Karpas-422 (cell line): ENCODE results near the gene USP7. TPM values are rescaled to one million over a fixed set of nuclear protein-coding genes. Genes with fewer than 3 reads are reported as not detected.
A peak's percentile ranks its signal among the peaks of the same experiment; 100 is the strongest.

Experiments used
- DNase-seq: peaks from one replicate; pipeline ENCODE4 v3.0.0-alpha.2; 2015
- H2AFZ ChIP-seq: fragments of 200-600 bp; sonication (generic); 2 replicates; pipeline ENCODE4 v1.6.1; 2014; ENCODE audit warnings: antibody characterized with exemption, low read length, mixed read lengths
- H3K27ac ChIP-seq: fragments of 200-600 bp; sonication (generic); 2 replicates; pipeline ENCODE4 v1.5.1; 2014; ENCODE audit warnings: mild to moderate bottlenecking, low read length, moderate library complexity
- H3K27me3 ChIP-seq: fragments of 200-600 bp; sonication (generic); 2 replicates; pipeline ENCODE4 v1.6.1; 2014; ENCODE audit warnings: low read length, mixed read lengths
- H3K36me3 ChIP-seq: fragments of 200-600 bp; sonication (generic); 2 replicates; pipeline ENCODE4 v1.6.1; 2014; ENCODE audit warnings: low read length, mixed read lengths; ENCODE audit not compliant: insufficient read depth
- H3K4me1 ChIP-seq: fragments of 200-600 bp; sonication (generic); 2 replicates; pipeline ENCODE4 v1.6.1; 2014; ENCODE audit warnings: mild to moderate bottlenecking, low read length, mixed read lengths
- H3K4me2 ChIP-seq: fragments of 200-600 bp; sonication (generic); 2 replicates; pipeline ENCODE4 v1.6.1; 2014; ENCODE audit warnings: low read length, low read depth, mild to moderate bottlenecking; ENCODE audit not compliant: poor library complexity, severe bottlenecking
- H3K4me3 ChIP-seq: fragments of 200-600 bp; sonication (generic); 2 replicates; pipeline ENCODE4 v1.5.1; 2014; ENCODE audit warnings: mild to moderate bottlenecking, antibody characterized with exemption, low read length, mixed read lengths
- H3K79me2 ChIP-seq: fragments of 200-600 bp; sonication (generic); 2 replicates; pipeline ENCODE4 v1.6.1; 2014; ENCODE audit warnings: mild to moderate bottlenecking, low read length, mixed read lengths
- H3K9ac ChIP-seq: fragments of 200-600 bp; sonication (generic); 2 replicates; pipeline ENCODE4 v1.6.0; 2014; ENCODE audit warnings: low read length
- H3K9me2 ChIP-seq: fragments of 200-600 bp; sonication (generic), shearing (Covaris generic); replicated peaks from 2 replicates; pipeline ENCODE4 v1.6.0; 2014; ENCODE audit warnings: mild to moderate bottlenecking, low read length, moderate library complexity; ENCODE audit not compliant: insufficient read depth
- H3K9me3 ChIP-seq: fragments of 300-700, 200-600 bp; sonication (generic); 2 replicates; pipeline ENCODE4 v1.6.1; 2014; ENCODE audit warnings: low read length, mixed read lengths
- H4K20me1 ChIP-seq: fragments of 200-600 bp; sonication (generic); 2 replicates; pipeline ENCODE4 v1.6.1; 2014; ENCODE audit warnings: mild to moderate bottlenecking, antibody characterized with exemption, low read length, low read depth; ENCODE audit not compliant: insufficient read depth
- total RNA-seq: library from RNA; depleted of rRNA; stranded (reverse); fragments of >200 nt; shearing (Covaris generic); gene quantifications from 2 replicates; pipeline ENCODE4 v1.2.3, GENCODE V29; 2014; ENCODE audit warnings: low replicate concordance

The USP7 gene
- total RNA-seq, 1 experiment from 2014 or later: 42.5 TPM

DNA sequence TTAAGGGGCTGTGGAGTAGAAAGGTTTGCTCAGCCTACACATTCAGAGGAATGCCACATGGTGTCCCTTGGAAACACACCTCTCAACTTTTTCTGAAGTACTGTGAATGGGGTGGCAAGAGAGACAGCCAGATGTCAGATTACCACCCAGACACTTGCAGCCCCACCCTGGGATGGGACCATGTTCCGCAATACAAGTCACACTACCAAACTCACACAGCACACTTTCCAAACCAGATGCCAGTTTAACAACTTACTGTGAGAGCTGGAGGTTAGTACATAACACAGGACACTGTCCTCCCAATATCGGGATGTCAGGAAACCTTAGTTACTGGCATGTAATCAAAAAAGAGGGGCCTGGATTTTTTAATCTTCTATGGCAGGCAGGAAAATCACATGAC is 7.9 kb downstream of the USP7 start:
- Histone ChIP-seq H3K79me2 (peaks cover 71% of the 10 kb centered on the region), H3K9me3 (no peaks in the 10 kb centered on the region), H3K36me3 (no peaks in the 10 kb centered on the region; the same call in 1 of the 2 replicates), H3K9me2 (no peaks in the 10 kb centered on the region), H2AFZ (no peak overlapping the region), H3K27ac (no peak overlapping the region), H3K4me3 (no peak overlapping the region), H3K9ac (no peak overlapping the region), H4K20me1 (peaks cover 94% of the 10 kb centered on the region), H3K4me2 (no peak overlapping the region), H3K27me3 (peaks cover 3% of the 10 kb centered on the region; the same call in 1 of the 2 replicates), H3K4me1 (peaks cover 77% of the 10 kb centered on the region)
- no peak for DNase-seq

- Histone ChIP-seq H3K9me2 (no peaks in the 10 kb centered on the region), H3K27me3 (peaks cover 3% of the 10 kb centered on the region; the same call in 1 of the 2 replicates), H3K79me2 (peaks cover 53% of the 10 kb centered on the region), H3K9me3 (no peaks in the 10 kb centered on the region), H4K20me1 (peaks cover 92% of the 10 kb centered on the region), H3K4me1 (peaks cover 77% of the 10 kb centered on the region), H3K27ac (no peak overlapping the region), H3K4me2 (peak overlapping the region; percentile 58), H3K9ac (no peak overlapping the region), H3K4me3 (no peak overlapping the region), H3K36me3 (no peaks in the 10 kb centered on the region), H2AFZ (no peak overlapping the region)
- DNase-seq: no peak
These were observed 10.6 kb downstream of the USP7 start for GRCh38 chr16:8953064-8953463.

DNA sequence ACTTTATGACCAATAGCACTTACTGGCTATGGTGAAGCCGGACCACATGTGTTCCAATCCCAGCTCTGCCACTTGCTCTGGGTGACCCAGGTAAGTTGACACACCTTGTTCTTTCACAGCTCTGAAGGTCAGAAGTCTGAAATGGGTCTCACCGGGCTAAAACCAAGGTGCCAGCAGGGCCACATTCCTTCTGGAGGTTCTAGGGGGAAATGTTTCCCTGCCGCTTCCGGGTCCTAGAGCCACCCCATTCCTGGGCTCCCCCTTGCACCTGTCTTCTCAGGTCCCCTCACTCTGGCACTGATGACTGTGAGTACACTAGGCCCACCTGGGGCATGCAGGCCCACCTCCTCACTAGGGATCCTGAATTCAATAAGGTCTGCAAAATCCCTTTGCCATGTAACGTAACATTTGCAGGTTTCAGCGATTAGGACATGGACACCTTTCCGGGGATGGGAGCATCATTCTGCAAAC is 11.4 kb downstream of the USP7 start:
- peaks cover 77% of the 10 kb centered on the region for H3K4me1 ChIP-seq
- H3K27ac ChIP-seq: 0 out of 2 replicates have a peak overlapping the region, but pooled peaks have one; percentile 48
- H3K9me3 ChIP-seq: no peaks in the 10 kb centered on the region
- H3K79me2 ChIP-seq: peaks cover 53% of the 10 kb centered on the region
- no peak for DNase-seq
- H3K4me3 ChIP-seq: peak overlapping the region; percentile 36; the same call in 1 of the 2 replicates
- H3K4me2 ChIP-seq: peak overlapping the region; percentile 58
- H3K9me2 ChIP-seq: no peaks in the 10 kb centered on the region
- peaks cover 8% of the 10 kb centered on the region; the same call in 1 of the 2 replicates for H3K27me3 ChIP-seq
- no peak overlapping the region for H2AFZ ChIP-seq
- no peaks in the 10 kb centered on the region for H3K36me3 ChIP-seq
- H4K20me1 ChIP-seq: peaks cover 92% of the 10 kb centered on the region
- no peak overlapping the region for H3K9ac ChIP-seq

DNA sequence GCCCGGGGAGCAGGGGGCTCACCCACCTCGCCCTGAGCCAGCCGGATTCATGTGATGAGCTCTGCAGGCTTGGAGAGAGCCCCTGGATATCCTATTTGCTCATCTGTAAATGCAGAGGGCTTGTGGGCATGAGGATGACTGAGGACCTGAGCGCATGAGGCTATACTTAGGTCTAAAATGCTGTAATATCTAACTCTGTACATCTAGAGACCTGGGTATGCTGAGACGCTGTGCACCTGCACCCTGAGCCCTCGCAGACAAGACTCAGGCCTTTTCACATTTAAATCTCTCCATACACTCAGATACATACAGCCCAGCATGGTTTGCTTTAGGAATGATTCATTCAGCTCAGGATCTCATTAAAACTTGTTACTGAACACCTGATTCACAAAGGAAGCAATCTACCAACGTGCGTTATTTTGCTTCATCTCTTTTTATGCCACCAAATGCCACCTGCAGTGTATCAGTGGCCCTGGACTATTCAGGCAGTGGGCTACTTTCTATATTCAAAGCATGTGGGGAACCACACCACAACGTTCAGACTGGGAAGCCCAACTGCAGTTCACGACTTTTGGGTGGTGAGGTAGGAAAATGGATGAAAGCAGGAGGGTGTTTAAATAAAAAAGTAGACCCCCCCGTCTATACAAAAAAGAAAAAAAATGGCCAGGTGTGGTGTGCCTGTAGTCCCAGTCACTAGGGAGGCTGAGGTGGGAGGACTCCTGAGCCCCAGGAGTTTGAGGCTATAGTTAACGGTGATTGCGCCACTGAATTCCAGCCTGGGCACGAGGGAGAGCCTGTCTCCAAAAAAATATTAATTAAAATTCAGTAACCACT is 12.0 kb downstream of the USP7 start:
- Histone ChIP-seq H3K4me2 (peak overlapping the region; percentile 58), H3K4me3 (peak overlapping the region; percentile 36; the same call in 1 of the 2 replicates), H3K9ac (peak overlapping the region; percentile 9; the same call in 1 of the 2 replicates), H4K20me1 (peaks cover 91% of the 10 kb centered on the region), H2AFZ (no peak overlapping the region), H3K9me2 (no peaks in the 10 kb centered on the region), H3K36me3 (no peaks in the 10 kb centered on the region), H3K4me1 (peaks cover 77% of the 10 kb centered on the region), H3K27ac (peak overlapping the region; percentile 48), H3K27me3 (peaks cover 5% of the 10 kb centered on the region; the same call in 1 of the 2 replicates), H3K79me2 (peaks cover 48% of the 10 kb centered on the region), H3K9me3 (no peaks in the 10 kb centered on the region)
- DNase-seq: peak; percentile 74

DNA sequence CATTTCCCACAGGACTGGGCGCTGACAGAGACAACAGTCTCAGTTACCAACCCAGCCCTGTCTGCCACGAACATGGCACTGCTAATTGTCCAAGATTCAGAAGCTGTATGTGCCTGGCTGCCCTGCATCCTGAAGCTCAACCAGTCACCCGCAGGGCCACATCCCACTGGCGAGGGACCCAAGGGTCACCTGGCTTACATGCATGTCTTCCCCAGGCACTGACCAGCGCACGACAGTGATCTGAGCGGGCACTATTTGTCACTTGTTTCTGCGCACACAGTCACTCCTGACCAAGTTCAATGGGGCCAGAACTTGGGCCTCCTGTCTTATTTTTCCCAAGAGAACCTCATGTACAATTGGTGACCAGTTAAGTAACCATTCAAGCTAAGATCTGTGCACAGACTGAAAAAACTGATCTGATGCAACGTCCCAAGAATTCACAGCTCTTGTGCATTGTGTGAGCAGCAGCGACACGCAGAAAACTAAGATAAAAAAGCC is 13.1 kb downstream of the USP7 start:
- H2AFZ ChIP-seq: no peak overlapping the region

GRCh38 chr16:8949536-8950418 is 13.9 kb downstream of the USP7 start:
- Histone ChIP-seq H3K36me3 (no peaks in the 10 kb centered on the region), H2AFZ (no peak overlapping the region), H3K9me3 (no peaks in the 10 kb centered on the region), H3K27me3 (peaks cover 15% of the 10 kb centered on the region; the same call in 1 of the 2 replicates), H3K79me2 (peaks cover 49% of the 10 kb centered on the region), H4K20me1 (peaks cover 91% of the 10 kb centered on the region), H3K4me3 (peak overlapping the region; percentile 19; the same call in 1 of the 2 replicates), H3K27ac (no peak overlapping the region), H3K9me2 (no peaks in the 10 kb centered on the region), H3K4me1 (peaks cover 86% of the 10 kb centered on the region), H3K9ac (no peak overlapping the region), H3K4me2 (peak overlapping the region; percentile 58)
- DNase-seq: no peak

More for the DNA sequence above, 13.1 kb downstream of the USP7 start:
- Histone ChIP-seq H3K4me1 (peaks cover 80% of the 10 kb centered on the region), H4K20me1 (peaks cover 91% of the 10 kb centered on the region), H3K27ac (no peak overlapping the region), H3K79me2 (peaks cover 47% of the 10 kb centered on the region), H3K9me3 (no peaks in the 10 kb centered on the region), H3K4me2 (peak overlapping the region; percentile 58), H3K36me3 (no peaks in the 10 kb centered on the region), H3K4me3 (no peak overlapping the region; the same call in 1 of the 2 replicates), H3K27me3 (peaks cover 11% of the 10 kb centered on the region; the same call in 1 of the 2 replicates), H3K9me2 (no peaks in the 10 kb centered on the region), H3K9ac (no peak overlapping the region)
- DNase-seq: no peak

DNA sequence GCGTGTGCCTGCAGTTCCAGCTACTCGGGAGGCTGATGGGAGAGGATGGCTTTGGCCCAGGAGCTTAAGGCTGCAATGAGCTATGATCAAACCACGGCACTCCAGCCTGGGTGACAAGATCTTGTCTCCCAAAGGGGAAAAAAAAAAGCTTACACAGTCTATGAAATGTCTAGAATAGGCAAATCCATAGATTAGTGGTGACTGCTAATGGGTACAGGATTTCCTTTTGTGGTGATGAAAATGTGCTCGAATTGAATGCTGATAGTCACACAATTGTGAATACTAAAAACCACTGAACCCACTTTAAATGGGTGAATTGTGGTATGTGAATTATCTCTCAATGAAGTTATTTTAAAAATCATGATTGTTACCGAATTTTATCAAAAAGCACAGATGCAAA is 14.9 kb downstream of the USP7 start:
- H3K36me3 ChIP-seq: no peaks in the 10 kb centered on the region
- peak overlapping the region; percentile 17; the same call in 1 of the 2 replicates for H3K27ac ChIP-seq
- H3K9ac ChIP-seq: no peak overlapping the region
- H3K9me2 ChIP-seq: no peaks in the 10 kb centered on the region
- peak overlapping the region; percentile 58 for H3K4me2 ChIP-seq
- no peaks in the 10 kb centered on the region for H3K9me3 ChIP-seq
- H3K79me2 ChIP-seq: peaks cover 44% of the 10 kb centered on the region
- peaks cover 91% of the 10 kb centered on the region for H4K20me1 ChIP-seq
- peaks cover 15% of the 10 kb centered on the region; the same call in 1 of the 2 replicates for H3K27me3 ChIP-seq
- no peak overlapping the region for H2AFZ ChIP-seq
- peak overlapping the region; percentile 19; the same call in 1 of the 2 replicates for H3K4me3 ChIP-seq
- peaks cover 95% of the 10 kb centered on the region for H3K4me1 ChIP-seq
- DNase-seq: peak; percentile 82
